GM19025 (cell line): ENCODE data around the gene WDR13.

Experiments used
- ATAC-seq: cut with Tn5 transposase; IDR thresholded peaks from one replicate; pipeline ENCODE4 v1.9.1; 2021; ENCODE audit warnings: mild to moderate bottlenecking, low read depth, moderate library complexity; ENCODE audit not compliant: unreplicated experiment

The WDR13 gene

GRCh38 chrX:48591255-48591791 is 6.0 kb upstream of the WDR13 start:
- no peak for ATAC-seq

GRCh38 chrX:48592971-48593370 is 4.3 kb upstream of the WDR13 start:
- no peak for ATAC-seq

DNA sequence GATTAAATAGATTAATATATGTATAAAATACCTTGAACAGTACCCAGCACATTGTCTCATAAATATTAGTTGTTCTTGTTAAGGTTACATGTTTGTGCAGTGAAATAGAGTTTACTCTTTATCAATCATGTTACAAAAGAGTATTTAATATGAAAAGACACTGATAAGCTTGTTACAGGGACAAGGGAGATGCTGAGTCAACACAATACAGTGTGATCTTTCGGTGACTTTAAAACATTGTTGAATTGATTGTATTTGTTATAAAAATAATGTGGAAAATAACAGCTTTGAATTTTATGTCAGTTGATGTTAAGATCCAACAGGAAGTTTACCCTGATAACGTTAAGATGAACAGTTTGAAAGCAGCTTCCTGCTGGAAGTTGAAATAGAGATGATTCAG is 1.4 kb upstream of the WDR13 start:
- no peak for ATAC-seq

GRCh38 chrX:48598614-48599013 is 1.3 kb downstream of the WDR13 start:
- no peak for ATAC-seq

DNA sequence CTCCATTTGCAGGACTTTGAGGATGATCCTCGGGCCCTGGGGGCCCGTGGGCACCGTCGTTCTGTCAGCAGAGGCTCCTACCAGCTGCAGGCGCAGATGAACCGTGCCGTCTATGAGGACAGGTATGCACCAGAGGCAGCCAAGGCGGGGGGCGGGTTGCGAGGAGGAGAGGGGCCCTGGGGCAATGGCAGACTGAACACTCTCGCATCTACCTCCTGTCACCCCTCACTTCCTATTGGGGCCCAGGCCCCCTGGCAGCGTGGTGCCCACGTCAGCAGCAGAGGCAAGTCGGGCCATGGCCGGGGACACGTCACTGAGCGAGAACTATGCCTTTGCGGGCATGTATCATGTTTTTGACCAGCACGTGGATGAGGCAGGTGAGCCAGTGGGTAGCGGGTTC is 2.0 kb downstream of the WDR13 start:
- no peak for ATAC-seq

DNA sequence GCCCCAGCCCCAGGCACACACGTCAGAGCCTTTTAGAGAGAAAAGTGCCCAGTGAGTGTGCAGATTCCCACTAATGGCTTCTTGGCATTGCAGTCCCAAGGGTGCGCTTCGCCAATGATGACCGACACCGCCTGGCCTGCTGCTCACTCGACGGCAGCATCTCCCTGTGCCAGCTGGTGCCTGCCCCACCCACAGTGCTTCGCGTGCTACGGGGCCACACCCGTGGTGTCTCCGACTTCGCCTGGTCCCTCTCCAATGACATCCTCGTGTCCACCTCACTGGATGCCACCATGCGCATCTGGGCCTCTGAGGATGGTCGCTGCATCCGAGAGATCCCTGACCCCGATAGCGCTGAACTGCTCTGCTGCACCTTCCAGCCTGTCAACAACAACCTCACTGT is 2.9 kb downstream of the WDR13 start:
- ATAC-seq, result no peak

GRCh38 chrX:48601741-48602394 is 4.6 kb downstream of the WDR13 start:
- no peak for ATAC-seq

- ATAC-seq, result no peak
Observed at GRCh38 chrX:48604701-48605100, 7.4 kb downstream of the WDR13 start.

GRCh38 chrX:48606091-48606490 is 8.8 kb downstream of the WDR13 start:
- no peak for ATAC-seq

DNA sequence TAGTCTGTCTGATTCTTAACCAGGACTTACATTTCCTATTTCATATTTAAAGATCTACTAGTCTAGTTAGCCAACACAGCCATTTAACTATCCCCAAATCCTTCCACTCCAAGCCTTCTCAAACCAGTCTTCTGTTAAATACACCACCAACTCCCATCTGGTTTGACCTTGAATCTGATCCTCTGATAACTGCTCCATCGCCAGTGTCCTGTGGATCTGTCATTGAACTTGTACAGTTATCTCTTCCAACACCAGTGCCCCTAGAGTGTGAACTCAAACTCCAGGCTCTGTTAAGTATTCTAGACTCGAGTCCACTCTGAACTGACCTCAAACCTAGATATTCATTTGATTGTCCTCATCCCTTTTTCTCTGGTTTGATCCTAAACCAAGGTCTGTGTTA is 14.4 kb downstream of the WDR13 start:
- ATAC-seq, result no peak

GRCh38 chrX:48613502-48614160 is 16.3 kb downstream of the WDR13 start:
- no peak for ATAC-seq

GRCh38 chrX:48616576-48616975 is 19.3 kb downstream of the WDR13 start:
- no peak for ATAC-seq

DNA sequence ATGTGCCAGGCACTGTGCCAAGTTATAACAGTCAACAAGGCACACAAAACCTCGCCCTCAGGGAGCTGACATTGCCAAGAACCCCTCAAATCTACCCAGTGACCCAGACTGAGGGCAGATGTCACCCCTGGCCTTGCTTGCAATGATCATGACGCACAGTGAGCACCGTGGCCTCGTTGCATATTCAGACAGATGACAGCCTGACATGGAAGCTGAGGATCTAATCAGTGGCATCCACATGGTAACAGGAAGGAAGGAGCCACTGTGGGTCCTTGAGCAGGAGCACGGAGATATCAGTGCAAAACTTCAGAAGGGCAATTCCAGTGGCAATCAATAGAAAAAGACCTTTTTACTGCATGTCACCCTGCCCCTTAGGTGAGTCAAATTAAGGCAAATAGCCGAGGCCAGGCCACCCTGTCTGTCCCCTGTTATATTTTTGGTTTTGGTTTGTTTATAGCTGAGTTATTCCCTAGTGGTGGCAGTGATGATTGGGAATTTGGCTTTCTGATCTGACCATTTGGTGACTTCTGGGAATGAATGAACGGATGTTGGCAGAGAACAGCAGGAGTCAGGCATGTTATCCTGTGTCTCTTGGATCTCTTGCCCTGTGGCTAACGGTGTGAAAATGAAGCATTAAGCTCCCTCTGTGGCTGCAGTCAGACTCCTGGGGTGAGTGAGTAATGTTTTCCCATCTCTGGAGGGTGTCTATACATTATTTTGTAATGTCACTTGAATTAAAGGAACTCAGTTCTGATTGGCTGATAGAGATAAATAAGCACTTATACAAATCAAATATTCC is 20.4 kb downstream of the WDR13 start:
- ATAC-seq, result no peak

GRCh38 chrX:48626401-48627298 is 29.4 kb downstream of the WDR13 start:
- ATAC-seq, result no peak

- ATAC-seq, result peak; percentile 86
Observed at GRCh38 chrX:48631376-48632090, 34.2 kb downstream of the WDR13 start.

DNA sequence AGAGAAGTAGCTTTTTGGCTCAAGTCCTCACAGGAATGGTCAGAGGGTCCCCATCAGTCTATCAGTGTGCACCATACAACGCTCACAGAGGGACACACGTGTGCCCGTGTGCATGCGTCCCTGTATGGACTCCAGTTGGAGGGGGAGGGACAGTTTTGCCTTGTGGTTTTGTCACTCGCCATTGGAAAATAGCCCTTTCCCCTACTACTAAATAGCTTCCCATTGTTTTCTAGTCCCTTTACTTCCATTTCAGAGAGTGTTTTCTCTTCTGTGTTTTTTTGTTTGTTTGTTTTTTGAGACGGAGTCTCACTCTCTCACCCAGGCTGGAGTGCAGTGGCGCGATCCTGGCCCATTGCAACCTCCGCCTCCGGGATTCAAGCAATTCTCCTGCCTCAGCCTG is 34.9 kb downstream of the WDR13 start:
- ATAC-seq, result no peak

DNA sequence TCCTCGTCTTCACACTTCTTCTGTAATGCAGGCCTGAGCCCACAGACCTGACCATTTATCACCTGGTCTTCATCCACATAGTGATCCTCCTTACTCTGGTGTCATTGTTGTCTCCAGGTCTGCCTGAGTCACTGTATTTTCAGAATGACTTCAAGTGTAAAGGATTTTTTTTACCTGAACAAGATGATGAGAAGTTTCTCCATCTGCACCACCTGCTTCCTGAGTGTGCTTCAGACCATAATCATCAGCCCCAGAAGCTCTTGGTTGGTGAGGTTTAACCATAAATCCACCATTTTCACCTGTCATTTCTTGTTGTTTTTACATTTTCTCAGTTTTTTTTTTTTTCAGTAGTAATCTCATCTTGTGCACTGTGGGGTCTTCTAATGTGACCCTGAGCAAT is 39.0 kb downstream of the WDR13 start:
- no peak for ATAC-seq

DNA sequence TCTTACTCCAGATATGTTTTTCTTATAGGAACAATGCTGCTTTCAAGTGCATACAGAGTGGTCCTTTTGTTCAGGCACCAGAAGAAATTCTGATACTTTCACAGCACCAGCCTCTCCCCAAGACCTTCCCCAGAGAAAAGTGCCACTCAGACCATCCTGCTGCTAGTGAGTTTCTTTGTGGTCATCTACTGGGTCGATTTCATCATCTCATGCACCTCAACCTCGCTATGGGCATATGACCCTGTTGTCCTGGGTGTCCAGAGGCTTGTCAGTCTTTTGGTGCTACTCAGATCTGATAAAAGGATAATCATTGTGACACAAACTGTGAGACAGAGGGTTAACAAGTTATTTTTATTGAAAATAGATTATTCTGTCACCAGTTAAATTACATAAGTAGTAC is 39.5 kb downstream of the WDR13 start:
- no peak for ATAC-seq

DNA sequence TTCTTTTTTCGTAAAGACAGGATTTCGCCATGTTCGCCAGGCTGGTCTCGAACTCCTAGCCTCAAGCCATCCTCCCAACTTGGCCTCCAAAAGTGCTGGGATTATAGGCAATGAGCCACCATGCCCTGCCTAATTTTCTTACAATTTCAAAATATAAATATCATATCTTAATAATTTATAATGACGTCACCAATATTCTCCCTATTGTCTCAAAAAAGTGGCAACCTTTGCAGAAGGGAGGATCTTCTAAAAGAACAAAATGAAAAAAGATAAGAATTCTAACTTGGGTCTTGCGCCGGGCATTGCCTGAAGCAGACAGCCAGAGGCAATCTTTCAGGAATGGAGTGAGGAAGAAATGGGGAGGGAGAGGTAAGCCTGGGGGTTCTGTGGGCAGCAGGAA is 48.4 kb downstream of the WDR13 start:
- no peak for ATAC-seq

GRCh38 chrX:48648336-48648751 is 51.1 kb downstream of the WDR13 start:
- no peak for ATAC-seq
